ENCODE results near the gene TNFRSF1A.

The TNFRSF1A gene

GRCh38 chr12:6317693-6318439 lies 24.0 kb downstream of the TNFRSF1A start:
- DNase-seq (ENCODE audit: extremely low spot score): no peak
- POLR2A ChIA-PET: interaction anchor here (0.6 kb wide), 1 partner anchor 93 kb away, joined by 3 read pairs; no protein-coding TSS in a partner anchor
- TF ChIP-seq FOXA1 (IDR thresholded peaks at IDR 0.05): no peak
- TF ChIP-seq SUZ12 (IDR thresholded peaks at IDR 0.05): no peak
- no peak for TF ChIP-seq SP1 (IDR thresholded peaks at IDR 0.05)
- no peak for TF ChIP-seq FOXM1 (IDR thresholded peaks at IDR 0.05; ENCODE audit: borderline replicate concordance)
- TF ChIP-seq BHLHE40 (IDR thresholded peaks at IDR 0.05; ENCODE audit: borderline replicate concordance): no peak
- no peak for TF ChIP-seq ELF4 (IDR thresholded peaks at IDR 0.05)
- no peak for TF ChIP-seq FOXK2 (IDR thresholded peaks at IDR 0.05)
- no peak for TF ChIP-seq ARNT (IDR thresholded peaks at IDR 0.05)
- TF ChIP-seq LEF1 (IDR thresholded peaks at IDR 0.05; ENCODE audit: borderline replicate concordance): no peak
- TF ChIP-seq L3MBTL2 (conservative IDR thresholded peaks at IDR 0.05): no peak
- no peak for TF ChIP-seq HDGF (IDR thresholded peaks at IDR 0.05; ENCODE audit: borderline replicate concordance)
- no peak for TF ChIP-seq ZNF384 (IDR thresholded peaks at IDR 0.05)
- CTCF ChIA-PET: no interaction called here

DNA sequence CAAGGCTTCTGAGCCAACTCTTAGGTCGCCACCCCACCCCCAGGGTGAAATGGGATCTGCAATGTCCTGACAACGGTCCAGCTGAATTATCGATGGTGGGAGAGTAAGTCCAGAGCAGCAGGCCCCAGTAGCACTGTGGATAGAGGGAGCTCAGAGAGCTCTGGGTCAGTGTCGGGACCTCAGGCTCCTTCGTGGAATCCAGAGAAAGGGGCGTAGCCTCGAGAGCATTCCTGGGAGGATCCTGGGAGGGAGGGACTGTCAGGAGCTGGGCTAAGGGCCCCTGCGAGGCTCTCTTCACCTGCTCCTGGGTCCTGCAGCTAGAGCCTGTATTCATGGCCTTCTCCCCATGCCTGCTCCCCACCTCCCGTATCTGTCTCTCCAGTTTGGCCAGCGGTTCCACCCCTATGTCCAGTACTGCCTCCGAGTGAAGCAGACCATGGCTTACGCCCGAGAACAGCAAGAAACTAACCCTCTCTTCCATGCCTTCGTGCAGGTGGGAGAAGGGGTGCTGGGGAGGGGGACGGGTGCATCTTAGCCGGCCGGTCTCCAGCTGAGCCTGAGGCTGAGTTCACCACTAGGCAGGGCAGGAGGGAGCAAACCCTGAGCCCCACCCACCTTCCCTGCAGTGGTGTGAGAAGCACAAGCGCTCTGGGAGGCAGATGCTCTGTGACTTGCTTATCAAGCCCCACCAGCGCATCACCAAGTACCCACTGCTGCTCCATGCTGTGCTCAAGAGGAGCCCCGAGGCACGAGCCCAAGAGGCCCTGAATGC lies 24.8 kb downstream of the TNFRSF1A start:
- CTCF ChIA-PET: no interaction called here

GRCh38 chr12:6315704-6316597 lies 25.9 kb downstream of the TNFRSF1A start:
- TF ChIP-seq ZNF384 (IDR thresholded peaks at IDR 0.05) (no peak), ARNT (IDR thresholded peaks at IDR 0.05) (no peak)
- POLR2A ChIA-PET: interaction anchor here (0.9 to 1.7 kb wide), 3 partner anchors 12 to 154 kb away, joined by 3 to 5 read pairs (median 3); partner anchors contain the start of gene VAMP1
- DNase-seq (ENCODE audit: extremely low spot score): no peak
- CTCF ChIA-PET: interaction anchor here (1.2 kb wide), 1 partner anchor 10 kb away, joined by 3 read pairs; no protein-coding TSS in a partner anchor

More for the DNA sequence above, 24.8 kb downstream of the TNFRSF1A start:
- POLR2A ChIA-PET: interaction anchor here (0.9 to 1.2 kb wide), 2 partner anchors 11 to 19 kb away, joined by 3 read pairs; no protein-coding TSS in a partner anchor
- TF ChIP-seq L3MBTL2 (conservative IDR thresholded peaks at IDR 0.05): no peak
- no peak for TF ChIP-seq FOXM1 (IDR thresholded peaks at IDR 0.05; ENCODE audit: borderline replicate concordance)
- TF ChIP-seq SP1 (IDR thresholded peaks at IDR 0.05): no peak
- no peak for TF ChIP-seq ZNF384 (IDR thresholded peaks at IDR 0.05)
- TF ChIP-seq FOXA1 (IDR thresholded peaks at IDR 0.05): no peak
- no peak for TF ChIP-seq LEF1 (IDR thresholded peaks at IDR 0.05; ENCODE audit: borderline replicate concordance)
- TF ChIP-seq, protein P1, sequence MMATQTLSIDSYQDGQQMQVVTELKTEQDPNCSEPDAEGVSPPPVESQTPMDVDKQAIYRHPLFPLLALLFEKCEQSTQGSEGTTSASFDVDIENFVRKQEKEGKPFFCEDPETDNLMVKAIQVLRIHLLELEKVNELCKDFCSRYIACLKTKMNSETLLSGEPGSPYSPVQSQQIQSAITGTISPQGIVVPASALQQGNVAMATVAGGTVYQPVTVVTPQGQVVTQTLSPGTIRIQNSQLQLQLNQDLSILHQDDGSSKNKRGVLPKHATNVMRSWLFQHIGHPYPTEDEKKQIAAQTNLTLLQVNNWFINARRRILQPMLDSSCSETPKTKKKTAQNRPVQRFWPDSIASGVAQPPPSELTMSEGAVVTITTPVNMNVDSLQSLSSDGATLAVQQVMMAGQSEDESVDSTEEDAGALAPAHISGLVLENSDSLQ (IDR thresholded peaks at IDR 0.05): no peak
- TF ChIP-seq TARDBP (IDR thresholded peaks at IDR 0.05): no peak
- no peak for DNase-seq (ENCODE audit: extremely low spot score)

DNA sequence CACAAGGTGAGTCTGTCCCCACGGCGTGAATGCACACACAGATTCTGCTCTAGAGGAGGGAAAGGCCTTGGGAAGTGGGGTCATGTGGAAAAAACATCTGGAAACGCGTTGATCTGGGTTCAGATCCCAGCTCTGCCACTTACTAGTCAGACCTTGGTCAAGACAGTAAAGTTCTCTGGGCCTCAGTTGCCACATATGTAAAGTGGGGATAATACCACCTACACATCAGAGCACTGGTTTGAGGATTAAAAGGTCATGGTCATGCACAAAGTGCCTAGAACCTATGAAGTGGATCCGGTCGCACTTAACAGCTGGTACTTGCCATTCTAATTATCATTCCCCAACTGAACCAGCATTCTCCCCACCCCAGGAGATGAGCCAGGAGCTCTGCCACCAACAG lies 26.7 kb downstream of the TNFRSF1A start:
- no peak for DNase-seq (ENCODE audit: extremely low spot score)
- CTCF ChIA-PET: interaction anchor here (1.2 kb wide), 1 partner anchor 11 kb away, joined by 3 read pairs; no protein-coding TSS in a partner anchor
- TF ChIP-seq SUZ12 (IDR thresholded peaks at IDR 0.05) (no peak), HDGF (IDR thresholded peaks at IDR 0.05; ENCODE audit: borderline replicate concordance) (no peak), ZNF384 (IDR thresholded peaks at IDR 0.05) (no peak), L3MBTL2 (conservative IDR thresholded peaks at IDR 0.05) (no peak), FOXK2 (IDR thresholded peaks at IDR 0.05) (no peak), FOXM1 (IDR thresholded peaks at IDR 0.05; ENCODE audit: borderline replicate concordance) (no peak), ARNT (IDR thresholded peaks at IDR 0.05) (no peak), CTBP1 (IDR thresholded peaks at IDR 0.05; ENCODE audit: borderline replicate concordance) (no peak), TARDBP (IDR thresholded peaks at IDR 0.05) (no peak), NFRKB (IDR thresholded peaks at IDR 0.05) (no peak), SP1 (IDR thresholded peaks at IDR 0.05) (no peak), ELF4 (IDR thresholded peaks at IDR 0.05) (no peak), FOXA1 (IDR thresholded peaks at IDR 0.05) (no peak), LEF1 (IDR thresholded peaks at IDR 0.05; ENCODE audit: borderline replicate concordance) (no peak), BHLHE40 (IDR thresholded peaks at IDR 0.05; ENCODE audit: borderline replicate concordance) (no peak)
- TF ChIP-seq, protein P1 (IDR thresholded peaks at IDR 0.05): no peak
- POLR2A ChIA-PET: interaction anchor here (1.7 kb wide), 1 partner anchor 155 kb away, joined by 5 read pairs; the partner anchor contains the start of gene VAMP1

DNA sequence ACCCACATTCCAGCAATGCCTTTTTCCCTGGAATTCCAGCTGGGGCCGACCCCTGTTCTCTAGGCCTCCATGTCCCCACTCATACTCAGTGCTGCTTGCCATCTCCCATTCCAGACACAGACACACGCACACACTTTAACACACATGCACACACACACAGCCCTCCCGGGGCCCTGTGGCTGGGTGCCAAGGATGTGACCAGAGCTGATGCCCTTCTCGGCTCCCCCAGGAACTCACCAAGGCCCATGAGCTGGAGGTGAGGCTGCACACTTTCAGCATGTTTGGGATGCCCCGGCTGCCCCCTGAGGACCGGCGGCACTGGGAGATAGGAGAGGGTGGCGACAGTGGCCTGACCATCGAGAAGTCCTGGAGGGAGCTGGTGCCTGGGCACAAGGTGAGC lies 27.1 kb downstream of the TNFRSF1A start:
- ChIA-PET POLR2A (interaction anchor here (1.7 kb wide), 1 partner anchor 156 kb away, joined by 5 read pairs; the partner anchor contains the start of gene VAMP1), CTCF (interaction anchor here (1.2 kb wide), 1 partner anchor 11 kb away, joined by 3 read pairs; no protein-coding TSS in a partner anchor)
- TF ChIP-seq SP1 (IDR thresholded peaks at IDR 0.05) (no peak), L3MBTL2 (conservative IDR thresholded peaks at IDR 0.05) (no peak), BHLHE40 (IDR thresholded peaks at IDR 0.05; ENCODE audit: borderline replicate concordance) (no peak), HDGF (IDR thresholded peaks at IDR 0.05; ENCODE audit: borderline replicate concordance) (no peak), ELF4 (IDR thresholded peaks at IDR 0.05) (no peak)
- DNase-seq (ENCODE audit: extremely low spot score): no peak
